ENCODE measurements around the gene RLF.
"Not testable (repeated sequence)": the region's sequence is repeated elsewhere in the genome, so short reads cannot be mapped to it uniquely, and the experiment has no call there.

Gene RLF

GRCh38 chr1:40174788-40175187 is 13.6 kb downstream of the RLF start:
- Histone ChIP-seq H3K27ac (ENCODE audit: low read length) (no peak overlapping the region), H3K4me1 (ENCODE audit: insufficient read depth, low read length) (no peaks in the 10 kb centered on the region), H3K27me3 (ENCODE audit: insufficient read depth, low read length) (no peaks in the 10 kb centered on the region), H3K9me3 (ENCODE audit: insufficient read depth, low read depth, low read length) (no peaks in the 10 kb centered on the region), H3K36me3 (ENCODE audit: insufficient read depth, low read depth, low read length) (no peaks in the 10 kb centered on the region), H3K9ac (ENCODE audit: low read depth, low read length) (no peak overlapping the region), H3K4me3 (ENCODE audit: low read length) (no peak overlapping the region)

GRCh38 chr1:40176989-40177388 is 15.8 kb downstream of the RLF start:
- H3K9me3 ChIP-seq (ENCODE audit: insufficient read depth, low read depth, low read length); H3K27ac ChIP-seq (ENCODE audit: low read length); H3K4me1 ChIP-seq (ENCODE audit: insufficient read depth, low read length); H3K27me3 ChIP-seq (ENCODE audit: insufficient read depth, low read length); H3K9ac ChIP-seq (ENCODE audit: low read depth, low read length); H3K4me3 ChIP-seq (ENCODE audit: low read length); H3K36me3 ChIP-seq (ENCODE audit: insufficient read depth, low read depth, low read length): not testable (repeated sequence)

GRCh38 chr1:40178200-40178599 is 17.0 kb downstream of the RLF start:
- Histone ChIP-seq H3K36me3 (ENCODE audit: insufficient read depth, low read depth, low read length) (no peaks in the 10 kb centered on the region), H3K4me1 (ENCODE audit: insufficient read depth, low read length) (no peaks in the 10 kb centered on the region), H3K27me3 (ENCODE audit: insufficient read depth, low read length) (no peaks in the 10 kb centered on the region)

GRCh38 chr1:40179496-40180089 is 18.4 kb downstream of the RLF start:
- H3K27ac ChIP-seq (ENCODE audit: low read length): no peak overlapping the region
- H3K36me3 ChIP-seq (ENCODE audit: insufficient read depth, low read depth, low read length): no peaks in the 10 kb centered on the region
- no peaks in the 10 kb centered on the region for H3K27me3 ChIP-seq (ENCODE audit: insufficient read depth, low read length)
- H3K9ac ChIP-seq (ENCODE audit: low read depth, low read length): no peak overlapping the region
- H3K9me3 ChIP-seq (ENCODE audit: insufficient read depth, low read depth, low read length): no peaks in the 10 kb centered on the region
- H3K4me3 ChIP-seq (ENCODE audit: low read length): no peak overlapping the region
- no peaks in the 10 kb centered on the region for H3K4me1 ChIP-seq (ENCODE audit: insufficient read depth, low read length)

More at GRCh38 chr1:40178200-40178599, 17.0 kb downstream of the RLF start:
- Histone ChIP-seq H3K9me3 (ENCODE audit: insufficient read depth, low read depth, low read length) (no peaks in the 10 kb centered on the region), H3K27ac (ENCODE audit: low read length) (no peak overlapping the region), H3K9ac (ENCODE audit: low read depth, low read length) (no peak overlapping the region), H3K4me3 (ENCODE audit: low read length) (no peak overlapping the region)

GRCh38 chr1:40183055-40183710 is 22.0 kb downstream of the RLF start:
- H3K4me1 ChIP-seq (ENCODE audit: insufficient read depth, low read length): no peaks in the 10 kb centered on the region
- no peaks in the 10 kb centered on the region for H3K9me3 ChIP-seq (ENCODE audit: insufficient read depth, low read depth, low read length)
- no peak overlapping the region for H3K9ac ChIP-seq (ENCODE audit: low read depth, low read length)
- no peak overlapping the region for H3K27ac ChIP-seq (ENCODE audit: low read length)
- no peaks in the 10 kb centered on the region for H3K36me3 ChIP-seq (ENCODE audit: insufficient read depth, low read depth, low read length)
- H3K4me3 ChIP-seq (ENCODE audit: low read length): no peak overlapping the region
- H3K27me3 ChIP-seq (ENCODE audit: insufficient read depth, low read length): no peaks in the 10 kb centered on the region

- no peaks in the 10 kb centered on the region for H3K27me3 ChIP-seq (ENCODE audit: insufficient read depth, low read length)
- H3K27ac ChIP-seq (ENCODE audit: low read length): no peak overlapping the region
- H3K4me1 ChIP-seq (ENCODE audit: insufficient read depth, low read length): no peaks in the 10 kb centered on the region
- H3K9me3 ChIP-seq (ENCODE audit: insufficient read depth, low read depth, low read length): no peaks in the 10 kb centered on the region
- peaks cover 3% of the 10 kb centered on the region for H3K36me3 ChIP-seq (ENCODE audit: insufficient read depth, low read depth, low read length)
- H3K4me3 ChIP-seq (ENCODE audit: low read length): no peak overlapping the region
- no peak overlapping the region for H3K9ac ChIP-seq (ENCODE audit: low read depth, low read length)
Measured at GRCh38 chr1:40184193-40184592, 23.0 kb downstream of the RLF start.

GRCh38 chr1:40185951-40186864 is 25.0 kb downstream of the RLF start:
- Histone ChIP-seq H3K4me3 (ENCODE audit: low read length) (no peak overlapping the region), H3K27ac (ENCODE audit: low read length) (no peak overlapping the region)

GRCh38 chr1:40187399-40187798 is 26.2 kb downstream of the RLF start:
- Histone ChIP-seq H3K27me3 (ENCODE audit: insufficient read depth, low read length) (no peaks in the 10 kb centered on the region), H3K4me3 (ENCODE audit: low read length) (no peak overlapping the region), H3K36me3 (ENCODE audit: insufficient read depth, low read depth, low read length) (peaks cover 31% of the 10 kb centered on the region), H3K9ac (ENCODE audit: low read depth, low read length) (no peak overlapping the region), H3K27ac (ENCODE audit: low read length) (no peak overlapping the region), H3K9me3 (ENCODE audit: insufficient read depth, low read depth, low read length) (no peaks in the 10 kb centered on the region), H3K4me1 (ENCODE audit: insufficient read depth, low read length) (no peaks in the 10 kb centered on the region)

More at GRCh38 chr1:40185951-40186864, 25.0 kb downstream of the RLF start:
- Histone ChIP-seq H3K36me3 (ENCODE audit: insufficient read depth, low read depth, low read length) (peaks cover 22% of the 10 kb centered on the region), H3K9ac (ENCODE audit: low read depth, low read length) (no peak overlapping the region), H3K9me3 (ENCODE audit: insufficient read depth, low read depth, low read length) (no peaks in the 10 kb centered on the region), H3K4me1 (ENCODE audit: insufficient read depth, low read length) (no peaks in the 10 kb centered on the region), H3K27me3 (ENCODE audit: insufficient read depth, low read length) (no peaks in the 10 kb centered on the region)

GRCh38 chr1:40194639-40195038 is 33.5 kb downstream of the RLF start:
- H3K4me1 ChIP-seq (ENCODE audit: insufficient read depth, low read length); H3K27ac ChIP-seq (ENCODE audit: low read length); H3K9ac ChIP-seq (ENCODE audit: low read depth, low read length); H3K27me3 ChIP-seq (ENCODE audit: insufficient read depth, low read length); H3K9me3 ChIP-seq (ENCODE audit: insufficient read depth, low read depth, low read length); H3K4me3 ChIP-seq (ENCODE audit: low read length): not testable (repeated sequence)
- H3K36me3 ChIP-seq (ENCODE audit: insufficient read depth, low read depth, low read length): peaks cover 51% of the 10 kb centered on the region

GRCh38 chr1:40197656-40198055 is 36.5 kb downstream of the RLF start:
- Histone ChIP-seq H3K27me3 (ENCODE audit: insufficient read depth, low read length) (no peaks in the 10 kb centered on the region), H3K9ac (ENCODE audit: low read depth, low read length) (no peak overlapping the region), H3K27ac (ENCODE audit: low read length) (no peak overlapping the region), H3K9me3 (ENCODE audit: insufficient read depth, low read depth, low read length) (no peaks in the 10 kb centered on the region), H3K4me1 (ENCODE audit: insufficient read depth, low read length) (no peaks in the 10 kb centered on the region), H3K36me3 (ENCODE audit: insufficient read depth, low read depth, low read length) (peaks cover 32% of the 10 kb centered on the region), H3K4me3 (ENCODE audit: low read length) (no peak overlapping the region)

- Histone ChIP-seq H3K9ac (ENCODE audit: low read depth, low read length) (no peak overlapping the region), H3K27ac (ENCODE audit: low read length) (no peak overlapping the region), H3K27me3 (ENCODE audit: insufficient read depth, low read length) (no peaks in the 10 kb centered on the region), H3K9me3 (ENCODE audit: insufficient read depth, low read depth, low read length) (no peaks in the 10 kb centered on the region), H3K36me3 (ENCODE audit: insufficient read depth, low read depth, low read length) (peaks cover 30% of the 10 kb centered on the region), H3K4me3 (ENCODE audit: low read length) (no peak overlapping the region), H3K4me1 (ENCODE audit: insufficient read depth, low read length) (no peaks in the 10 kb centered on the region)
Measured at GRCh38 chr1:40199126-40199525, 37.9 kb downstream of the RLF start.

GRCh38 chr1:40204856-40205255 is 43.7 kb downstream of the RLF start:
- H3K4me3 ChIP-seq (ENCODE audit: low read length): no peak overlapping the region
- H3K27ac ChIP-seq (ENCODE audit: low read length): no peak overlapping the region
- H3K9me3 ChIP-seq (ENCODE audit: insufficient read depth, low read depth, low read length): no peaks in the 10 kb centered on the region
- H3K36me3 ChIP-seq (ENCODE audit: insufficient read depth, low read depth, low read length): peaks cover 30% of the 10 kb centered on the region
- no peak overlapping the region for H3K9ac ChIP-seq (ENCODE audit: low read depth, low read length)
- no peaks in the 10 kb centered on the region for H3K4me1 ChIP-seq (ENCODE audit: insufficient read depth, low read length)
- H3K27me3 ChIP-seq (ENCODE audit: insufficient read depth, low read length): no peaks in the 10 kb centered on the region

Measured in iPS-20b (cell line).